ENCODE measurements around the gene CCDC83.

CCDC83 gene

DNA sequence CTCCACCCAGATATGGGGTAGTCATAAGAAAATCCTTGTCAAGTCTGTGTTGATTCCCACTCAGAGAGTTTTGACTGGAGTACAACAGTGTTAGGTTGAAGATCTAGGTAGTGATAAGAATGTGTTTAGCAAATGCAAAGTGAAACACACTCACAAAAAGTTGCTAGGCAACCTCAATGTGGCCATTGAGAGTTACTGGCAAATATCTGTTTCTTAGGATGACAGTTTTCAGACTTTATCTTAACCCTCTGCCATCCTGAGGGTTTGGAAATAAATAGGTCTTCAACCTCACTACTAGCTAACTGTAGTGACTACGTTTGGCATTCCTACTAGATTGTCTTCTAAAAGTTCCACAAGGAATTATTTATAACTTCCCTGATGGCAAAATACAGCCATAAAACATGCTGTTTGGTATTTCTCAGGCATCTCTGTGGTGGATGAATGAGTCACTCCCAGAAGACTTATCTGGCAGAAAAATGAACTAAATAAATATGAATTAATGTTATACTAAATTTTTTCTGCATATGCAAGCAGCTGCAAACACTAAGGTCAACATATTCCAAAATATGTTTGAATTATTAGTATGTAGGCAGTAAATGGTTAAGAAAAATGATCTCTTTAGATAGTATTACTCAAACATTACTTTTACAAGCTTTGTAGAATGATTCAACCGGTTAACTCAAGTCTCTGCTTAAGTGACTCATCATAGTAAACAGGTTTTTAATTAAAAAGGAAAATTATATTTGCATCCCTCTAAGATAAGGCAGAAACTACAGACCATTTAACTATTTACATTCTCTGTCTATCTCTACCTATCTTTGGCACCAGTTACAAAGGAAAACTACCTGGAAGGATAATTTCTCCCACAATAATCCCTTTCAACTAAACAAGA lies 27.2 kb upstream of the CCDC83 start (continued):
- 0 out of 2 replicates have a peak, but pooled peaks have one; percentile 2 for TF ChIP-seq ZNF654 (tag by site-specific recombination; IDR thresholded peaks at IDR 0.05; ENCODE audit: low read depth)
- no peak for TF ChIP-seq ZNF660 (tag by site-specific recombination; IDR thresholded peaks at IDR 0.05)
- TF ChIP-seq ZNF426 (tag by site-specific recombination; IDR thresholded peaks at IDR 0.05) = no peak; the same call in 1 of the 2 replicates
- TF ChIP-seq, protein P1, sequence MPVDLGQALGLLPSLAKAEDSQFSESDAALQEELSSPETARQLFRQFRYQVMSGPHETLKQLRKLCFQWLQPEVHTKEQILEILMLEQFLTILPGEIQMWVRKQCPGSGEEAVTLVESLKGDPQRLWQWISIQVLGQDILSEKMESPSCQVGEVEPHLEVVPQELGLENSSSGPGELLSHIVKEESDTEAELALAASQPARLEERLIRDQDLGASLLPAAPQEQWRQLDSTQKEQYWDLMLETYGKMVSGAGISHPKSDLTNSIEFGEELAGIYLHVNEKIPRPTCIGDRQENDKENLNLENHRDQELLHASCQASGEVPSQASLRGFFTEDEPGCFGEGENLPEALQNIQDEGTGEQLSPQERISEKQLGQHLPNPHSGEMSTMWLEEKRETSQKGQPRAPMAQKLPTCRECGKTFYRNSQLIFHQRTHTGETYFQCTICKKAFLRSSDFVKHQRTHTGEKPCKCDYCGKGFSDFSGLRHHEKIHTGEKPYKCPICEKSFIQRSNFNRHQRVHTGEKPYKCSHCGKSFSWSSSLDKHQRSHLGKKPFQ (tag by site-specific recombination; IDR thresholded peaks at IDR 0.05) = no peak
- TF ChIP-seq ZNF768 (tag by site-specific recombination; IDR thresholded peaks at IDR 0.05) = no peak
- TF ChIP-seq ZNF146 (tag by site-specific recombination; IDR thresholded peaks at IDR 0.05) = no peak
- TF ChIP-seq, protein P2, sequence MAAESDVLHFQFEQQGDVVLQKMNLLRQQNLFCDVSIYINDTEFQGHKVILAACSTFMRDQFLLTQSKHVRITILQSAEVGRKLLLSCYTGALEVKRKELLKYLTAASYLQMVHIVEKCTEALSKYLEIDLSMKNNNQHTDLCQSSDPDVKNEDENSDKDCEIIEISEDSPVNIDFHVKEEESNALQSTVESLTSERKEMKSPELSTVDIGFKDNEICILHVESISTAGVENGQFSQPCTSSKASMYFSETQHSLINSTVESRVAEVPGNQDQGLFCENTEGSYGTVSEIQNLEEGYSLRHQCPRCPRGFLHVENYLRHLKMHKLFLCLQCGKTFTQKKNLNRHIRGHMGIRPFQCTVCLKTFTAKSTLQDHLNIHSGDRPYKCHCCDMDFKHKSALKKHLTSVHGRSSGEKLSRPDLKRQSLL (tag by site-specific recombination; IDR thresholded peaks at IDR 0.05) = no peak
- TF ChIP-seq ZNF114 (tag by site-specific recombination; IDR thresholded peaks at IDR 0.05) = no peak
- TF ChIP-seq, protein P3, sequence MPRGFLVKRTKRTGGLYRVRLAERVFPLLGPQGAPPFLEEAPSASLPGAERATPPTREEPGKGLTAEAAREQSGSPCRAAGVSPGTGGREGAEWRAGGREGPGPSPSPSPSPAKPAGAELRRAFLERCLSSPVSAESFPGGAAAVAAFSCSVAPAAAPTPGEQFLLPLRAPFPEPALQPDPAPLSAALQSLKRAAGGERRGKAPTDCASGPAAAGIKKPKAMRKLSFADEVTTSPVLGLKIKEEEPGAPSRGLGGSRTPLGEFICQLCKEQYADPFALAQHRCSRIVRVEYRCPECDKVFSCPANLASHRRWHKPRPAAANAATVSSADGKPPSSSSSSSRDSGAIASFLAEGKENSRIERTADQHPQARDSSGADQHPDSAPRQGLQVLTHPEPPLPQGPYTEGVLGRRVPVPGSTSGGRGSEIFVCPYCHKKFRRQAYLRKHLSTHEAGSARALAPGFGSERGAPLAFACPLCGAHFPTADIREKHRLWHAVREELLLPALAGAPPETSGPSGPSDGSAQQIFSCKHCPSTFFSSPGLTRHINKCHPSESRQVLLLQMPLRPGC (tag by site-specific recombination; IDR thresholded peaks at IDR 0.05) = 0 out of 2 replicates have a peak, but pooled peaks have one; percentile 45
- TF ChIP-seq, protein P4, sequence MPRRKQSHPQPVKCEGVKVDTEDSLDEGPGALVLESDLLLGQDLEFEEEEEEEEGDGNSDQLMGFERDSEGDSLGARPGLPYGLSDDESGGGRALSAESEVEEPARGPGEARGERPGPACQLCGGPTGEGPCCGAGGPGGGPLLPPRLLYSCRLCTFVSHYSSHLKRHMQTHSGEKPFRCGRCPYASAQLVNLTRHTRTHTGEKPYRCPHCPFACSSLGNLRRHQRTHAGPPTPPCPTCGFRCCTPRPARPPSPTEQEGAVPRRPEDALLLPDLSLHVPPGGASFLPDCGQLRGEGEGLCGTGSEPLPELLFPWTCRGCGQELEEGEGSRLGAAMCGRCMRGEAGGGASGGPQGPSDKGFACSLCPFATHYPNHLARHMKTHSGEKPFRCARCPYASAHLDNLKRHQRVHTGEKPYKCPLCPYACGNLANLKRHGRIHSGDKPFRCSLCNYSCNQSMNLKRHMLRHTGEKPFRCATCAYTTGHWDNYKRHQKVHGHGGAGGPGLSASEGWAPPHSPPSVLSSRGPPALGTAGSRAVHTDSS (tag by site-specific recombination; IDR thresholded peaks at IDR 0.05) = no peak
- TF ChIP-seq ZNF423 (tag by site-specific recombination; IDR thresholded peaks at IDR 0.05) = no peak
- no peak for TF ChIP-seq ZNF223 (tag by site-specific recombination; IDR thresholded peaks at IDR 0.05)
- no peak for TF ChIP-seq ZNF510 (tag by site-specific recombination; IDR thresholded peaks at IDR 0.05; ENCODE audit: insufficient replicate concordance)
- TF ChIP-seq, protein P5, sequence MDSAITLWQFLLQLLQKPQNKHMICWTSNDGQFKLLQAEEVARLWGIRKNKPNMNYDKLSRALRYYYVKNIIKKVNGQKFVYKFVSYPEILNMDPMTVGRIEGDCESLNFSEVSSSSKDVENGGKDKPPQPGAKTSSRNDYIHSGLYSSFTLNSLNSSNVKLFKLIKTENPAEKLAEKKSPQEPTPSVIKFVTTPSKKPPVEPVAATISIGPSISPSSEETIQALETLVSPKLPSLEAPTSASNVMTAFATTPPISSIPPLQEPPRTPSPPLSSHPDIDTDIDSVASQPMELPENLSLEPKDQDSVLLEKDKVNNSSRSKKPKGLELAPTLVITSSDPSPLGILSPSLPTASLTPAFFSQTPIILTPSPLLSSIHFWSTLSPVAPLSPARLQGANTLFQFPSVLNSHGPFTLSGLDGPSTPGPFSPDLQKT (IDR thresholded peaks at IDR 0.05; ENCODE audit: borderline replicate concordance, low read depth, low read length) = no peak
- TF ChIP-seq, protein P6, sequence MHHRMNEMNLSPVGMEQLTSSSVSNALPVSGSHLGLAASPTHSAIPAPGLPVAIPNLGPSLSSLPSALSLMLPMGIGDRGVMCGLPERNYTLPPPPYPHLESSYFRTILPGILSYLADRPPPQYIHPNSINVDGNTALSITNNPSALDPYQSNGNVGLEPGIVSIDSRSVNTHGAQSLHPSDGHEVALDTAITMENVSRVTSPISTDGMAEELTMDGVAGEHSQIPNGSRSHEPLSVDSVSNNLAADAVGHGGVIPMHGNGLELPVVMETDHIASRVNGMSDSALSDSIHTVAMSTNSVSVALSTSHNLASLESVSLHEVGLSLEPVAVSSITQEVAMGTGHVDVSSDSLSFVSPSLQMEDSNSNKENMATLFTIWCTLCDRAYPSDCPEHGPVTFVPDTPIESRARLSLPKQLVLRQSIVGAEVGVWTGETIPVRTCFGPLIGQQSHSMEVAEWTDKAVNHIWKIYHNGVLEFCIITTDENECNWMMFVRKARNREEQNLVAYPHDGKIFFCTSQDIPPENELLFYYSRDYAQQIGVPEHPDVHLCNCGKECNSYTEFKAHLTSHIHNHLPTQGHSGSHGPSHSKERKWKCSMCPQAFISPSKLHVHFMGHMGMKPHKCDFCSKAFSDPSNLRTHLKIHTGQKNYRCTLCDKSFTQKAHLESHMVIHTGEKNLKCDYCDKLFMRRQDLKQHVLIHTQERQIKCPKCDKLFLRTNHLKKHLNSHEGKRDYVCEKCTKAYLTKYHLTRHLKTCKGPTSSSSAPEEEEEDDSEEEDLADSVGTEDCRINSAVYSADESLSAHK (tag by site-specific recombination; IDR thresholded peaks at IDR 0.05) = peak; percentile 89
- TF ChIP-seq ZNF514 (tag by site-specific recombination; IDR thresholded peaks at IDR 0.05) = no peak
- TF ChIP-seq MZF1 (tag by site-specific recombination; IDR thresholded peaks at IDR 0.05; ENCODE audit: borderline replicate concordance) = no peak
- no peak for TF ChIP-seq ZNF274 (IDR thresholded peaks at IDR 0.05; ENCODE audit: low read length)
- TF ChIP-seq ZNF274 (tag by site-specific recombination; IDR thresholded peaks at IDR 0.05; ENCODE audit: borderline replicate concordance) = no peak
- TF ChIP-seq ZXDB (tag by site-specific recombination; IDR thresholded peaks at IDR 0.05) = 0 out of 2 replicates have a peak, but pooled peaks have one; percentile 18
- TF ChIP-seq YY1 (tag by site-specific recombination; IDR thresholded peaks at IDR 0.05) = no peak
- TF ChIP-seq ZBTB1 (tag by site-specific recombination; IDR thresholded peaks at IDR 0.05) = no peak
- no peak; the same call in 1 of the 2 replicates for TF ChIP-seq ZNF391 (tag by site-specific recombination; IDR thresholded peaks at IDR 0.05; ENCODE audit: borderline replicate concordance, low read depth)
- TF ChIP-seq, protein P7, sequence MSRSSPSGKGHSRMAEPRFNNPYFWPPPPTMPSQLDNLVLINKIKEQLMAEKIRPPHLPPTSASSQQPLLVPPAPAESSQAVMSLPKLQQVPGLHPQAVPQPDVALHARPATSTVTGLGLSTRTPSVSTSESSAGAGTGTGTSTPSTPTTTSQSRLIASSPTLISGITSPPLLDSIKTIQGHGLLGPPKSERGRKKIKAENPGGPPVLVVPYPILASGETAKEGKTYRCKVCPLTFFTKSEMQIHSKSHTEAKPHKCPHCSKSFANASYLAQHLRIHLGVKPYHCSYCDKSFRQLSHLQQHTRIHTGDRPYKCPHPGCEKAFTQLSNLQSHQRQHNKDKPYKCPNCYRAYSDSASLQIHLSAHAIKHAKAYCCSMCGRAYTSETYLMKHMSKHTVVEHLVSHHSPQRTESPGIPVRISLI (tag by site-specific recombination; IDR thresholded peaks at IDR 0.05) = 0 out of 2 replicates have a peak, but pooled peaks have one; percentile 22
- TF ChIP-seq, protein P8, sequence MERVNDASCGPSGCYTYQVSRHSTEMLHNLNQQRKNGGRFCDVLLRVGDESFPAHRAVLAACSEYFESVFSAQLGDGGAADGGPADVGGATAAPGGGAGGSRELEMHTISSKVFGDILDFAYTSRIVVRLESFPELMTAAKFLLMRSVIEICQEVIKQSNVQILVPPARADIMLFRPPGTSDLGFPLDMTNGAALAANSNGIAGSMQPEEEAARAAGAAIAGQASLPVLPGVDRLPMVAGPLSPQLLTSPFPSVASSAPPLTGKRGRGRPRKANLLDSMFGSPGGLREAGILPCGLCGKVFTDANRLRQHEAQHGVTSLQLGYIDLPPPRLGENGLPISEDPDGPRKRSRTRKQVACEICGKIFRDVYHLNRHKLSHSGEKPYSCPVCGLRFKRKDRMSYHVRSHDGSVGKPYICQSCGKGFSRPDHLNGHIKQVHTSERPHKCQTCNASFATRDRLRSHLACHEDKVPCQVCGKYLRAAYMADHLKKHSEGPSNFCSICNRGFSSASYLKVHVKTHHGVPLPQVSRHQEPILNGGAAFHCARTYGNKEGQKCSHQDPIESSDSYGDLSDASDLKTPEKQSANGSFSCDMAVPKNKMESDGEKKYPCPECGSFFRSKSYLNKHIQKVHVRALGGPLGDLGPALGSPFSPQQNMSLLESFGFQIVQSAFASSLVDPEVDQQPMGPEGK (tag by site-specific recombination; IDR thresholded peaks at IDR 0.05) = no peak

Measured in HEK293 (cell line).